GM23338 (cell line): ENCODE results near the gene GPR176. TPM values are rescaled to one million over a fixed set of nuclear protein-coding genes. Genes with fewer than 3 reads are reported as not detected.

Experiments
- ATAC-seq: fragments of 200-7000 bp; cut with Tn5 transposase; 3 replicates; pipeline ENCODE4 v1.9.1; 2020
- DNase-seq: peaks from one replicate; pipeline ENCODE4 v3.0.0-alpha.2; 2015; ENCODE audit warnings: low spot score
- H2AFZ ChIP-seq: fragments of 200-600 bp; sonication (generic); 2 replicates; pipeline ENCODE4 v1.8.0; 2016; ENCODE audit warnings: antibody characterized with exemption, mild to moderate bottlenecking, moderate library complexity
- H3F3A ChIP-seq: fragments of 200-600 bp; sonication (generic); replicated peaks from 2 replicates; pipeline ENCODE4 v1.8.0; 2017; ENCODE audit warnings: antibody characterized with exemption, mixed run types, low read depth
- H3K27ac ChIP-seq: fragments of 200-600 bp; sonication (generic); 2 replicates; pipeline ENCODE4 v1.6.1; 2016; ENCODE audit warnings: low read depth
- H3K27me3 ChIP-seq: fragments of 200-600 bp; sonication (generic); 2 replicates; pipeline ENCODE4 v1.8.0; 2016; ENCODE audit warnings: mild to moderate bottlenecking, mixed run types, moderate library complexity; ENCODE audit not compliant: insufficient read depth
- H3K36me3 ChIP-seq: fragments of 200-600 bp; sonication (generic); 2 replicates; pipeline ENCODE4 v1.8.0; 2016; ENCODE audit warnings: mild to moderate bottlenecking; ENCODE audit not compliant: insufficient read depth
- H3K4me1 ChIP-seq: fragments of 200-600 bp; sonication (generic); 2 replicates; pipeline ENCODE4 v1.8.0; 2016; ENCODE audit warnings: mild to moderate bottlenecking, moderate library complexity; ENCODE audit not compliant: insufficient read depth
- H3K4me2 ChIP-seq: fragments of 200-600 bp; sonication (generic); 2 replicates; pipeline ENCODE4 v1.7.1; 2017; ENCODE audit warnings: mixed run types
- H3K4me3 ChIP-seq: fragments of 200-600 bp; sonication (generic); 2 replicates; pipeline ENCODE4 v1.6.1; 2016; ENCODE audit warnings: mixed run types
- H3K79me2 ChIP-seq: fragments of 200-600 bp; sonication (generic); replicated peaks from 2 replicates; pipeline ENCODE4 v1.8.0; 2017; ENCODE audit warnings: mild to moderate bottlenecking; ENCODE audit not compliant: insufficient read depth
- H3K9me2 ChIP-seq: fragments of 200-600 bp; sonication (generic); 2 replicates; pipeline ENCODE4 v1.8.0; 2017; ENCODE audit not compliant: insufficient read depth
- H4K20me1 ChIP-seq: fragments of 200-600 bp; sonication (generic); replicated peaks from 2 replicates; pipeline ENCODE4 v1.8.0; 2017; ENCODE audit warnings: mild to moderate bottlenecking; ENCODE audit not compliant: insufficient read depth
- H3K27ac Mint-ChIP-seq: 2 replicates; pipeline ENCODE4 v1.8.0; 2020; ENCODE audit warnings: inconsistent platforms, mild to moderate bottlenecking, moderate library complexity, mixed read lengths
- H3K27me3 Mint-ChIP-seq: 3 replicates; pipeline ENCODE4 v1.8.0; 2022; ENCODE audit warnings: low read depth, mild to moderate bottlenecking, moderate library complexity, mixed read lengths, inconsistent platforms; ENCODE audit not compliant: insufficient read depth, poor library complexity
- H3K36me3 Mint-ChIP-seq: 3 replicates; pipeline ENCODE4 v1.8.0; 2021; ENCODE audit warnings: low read depth, mild to moderate bottlenecking, inconsistent platforms, moderate library complexity, mixed read lengths
- H3K4me1 Mint-ChIP-seq: 3 replicates; pipeline ENCODE4 v1.8.0; 2020; ENCODE audit warnings: mild to moderate bottlenecking, inconsistent platforms, mixed read lengths
- H3K4me3 Mint-ChIP-seq: 3 replicates; pipeline ENCODE4 v1.8.0; 2021; ENCODE audit warnings: moderate library complexity, mild to moderate bottlenecking, inconsistent platforms, mixed read lengths
- H3K9me3 Mint-ChIP-seq: 3 replicates; pipeline ENCODE4 v1.8.0; 2020; ENCODE audit warnings: moderate library complexity, mild to moderate bottlenecking, inconsistent platforms, mixed read lengths
- CREB1 ChIP-seq: fragments of 250-450 bp; sonication (Bioruptor Pico); IDR thresholded peaks from 2 replicates; pipeline ENCODE4 v1.5.0; 2020; ENCODE audit warnings: low read depth, mild to moderate bottlenecking, moderate library complexity
- ETS1 ChIP-seq: IDR thresholded peaks from 2 replicates; pipeline ENCODE4 v1.6.1; 2016; ENCODE audit warnings: antibody characterized with exemption
- EZH2 ChIP-seq: fragments of 200-600 bp; sonication (generic); IDR thresholded peaks from one replicate; pipeline ENCODE4 v1.8.0; 2017; ENCODE audit warnings: antibody characterized with exemption, mild to moderate bottlenecking, low read depth; ENCODE audit not compliant: unreplicated experiment
- EZH2phosphoT487 ChIP-seq: fragments of 200-600 bp; sonication (generic); IDR thresholded peaks from one replicate; pipeline ENCODE4 v1.8.1; 2018; ENCODE audit warnings: antibody characterized with exemption; ENCODE audit not compliant: unreplicated experiment
- NANOG ChIP-seq: IDR thresholded peaks from 2 replicates; pipeline ENCODE4 v1.6.1; 2016; ENCODE audit warnings: antibody characterized with exemption, borderline replicate concordance
- POLR2AphosphoS5 ChIP-seq: IDR thresholded peaks from 2 replicates; pipeline ENCODE4 v1.6.1; 2016; ENCODE audit warnings: antibody characterized with exemption, low read depth
- STAT1 ChIP-seq: IDR thresholded peaks from one replicate; pipeline ENCODE4 v1.6.1; 2016; ENCODE audit warnings: antibody characterized with exemption; ENCODE audit not compliant: unreplicated experiment
- ZNF462 ChIP-seq: fragments of 250-450 bp; sonication (Bioruptor Pico); IDR thresholded peaks from 2 replicates; pipeline ENCODE4 v1.5.0; 2020; ENCODE audit warnings: mild to moderate bottlenecking, moderate library complexity
- polyA plus RNA-seq: library from polyadenylated mRNA; unstranded; fragments of >200 nt; fragmentation: Nextera tagmentation; extraction: Ambion mirVana; gene quantifications from 2 replicates; pipeline ENCODE4 v1.2.1, GENCODE V29; 2016
- total RNA-seq: library from RNA; depleted of rRNA; stranded (reverse); fragments of >200 nt; shearing (Covaris generic); gene quantifications from 2 replicates; pipeline ENCODE4 v1.2.3, GENCODE V29; 2014
- TF ChIP-seq, protein P1 (sequence below), 2 experiments: fragments of 200-600 bp in 1 of 2; sonication (generic) in 1 of 2; conservative IDR thresholded peaks; 2 replicates each; pipeline versions ENCODE4 v1.5.1 to v1.6.1; 2016 to 2017; ENCODE audit warnings: antibody characterized with exemption in 2 of 2, low read depth in 2 of 2, mild to moderate bottlenecking in 2 of 2, moderate library complexity in 1 of 2

Gene GPR176
- total and polyA plus RNA-seq, 2 experiments from 2014 or later = 60.0 to 248 TPM

- Mint-ChIP-seq H3K4me3 (no peak overlapping the region), H3K36me3 (peaks cover 46% of the 10 kb centered on the region; the same call in 2 of the 3 replicates), H3K27ac (peak overlapping the region; percentile 99), H3K27me3 (peaks cover 12% of the 10 kb centered on the region), H3K9me3 (no peaks in the 10 kb centered on the region), H3K4me1 (peaks cover 61% of the 10 kb centered on the region)
- peaks cover 66% of the 10 kb centered on the region for H3K79me2 ChIP-seq
- no peaks in the 10 kb centered on the region; the same call in 1 of the 2 replicates for H3K9me2 ChIP-seq
- H3F3A ChIP-seq = peaks cover 12% of the 10 kb centered on the region; the same call in 1 of the 2 replicates
- H2AFZ ChIP-seq = no peak overlapping the region
- H3K27ac ChIP-seq = peak overlapping the region; percentile 97
- DNase-seq (no peak), ATAC-seq (no peak)
- H4K20me1 ChIP-seq = no peaks in the 10 kb centered on the region
- TF ChIP-seq POLR2AphosphoS5 (no peak), EZH2 (no peak), ZNF462 (CRISPR knock-in tag) (no peak), EZH2phosphoT487 (no peak), CREB1 (no peak), STAT1 (no peak), ETS1 (no peak), NANOG (no peak)
- TF ChIP-seq, protein P1, sequence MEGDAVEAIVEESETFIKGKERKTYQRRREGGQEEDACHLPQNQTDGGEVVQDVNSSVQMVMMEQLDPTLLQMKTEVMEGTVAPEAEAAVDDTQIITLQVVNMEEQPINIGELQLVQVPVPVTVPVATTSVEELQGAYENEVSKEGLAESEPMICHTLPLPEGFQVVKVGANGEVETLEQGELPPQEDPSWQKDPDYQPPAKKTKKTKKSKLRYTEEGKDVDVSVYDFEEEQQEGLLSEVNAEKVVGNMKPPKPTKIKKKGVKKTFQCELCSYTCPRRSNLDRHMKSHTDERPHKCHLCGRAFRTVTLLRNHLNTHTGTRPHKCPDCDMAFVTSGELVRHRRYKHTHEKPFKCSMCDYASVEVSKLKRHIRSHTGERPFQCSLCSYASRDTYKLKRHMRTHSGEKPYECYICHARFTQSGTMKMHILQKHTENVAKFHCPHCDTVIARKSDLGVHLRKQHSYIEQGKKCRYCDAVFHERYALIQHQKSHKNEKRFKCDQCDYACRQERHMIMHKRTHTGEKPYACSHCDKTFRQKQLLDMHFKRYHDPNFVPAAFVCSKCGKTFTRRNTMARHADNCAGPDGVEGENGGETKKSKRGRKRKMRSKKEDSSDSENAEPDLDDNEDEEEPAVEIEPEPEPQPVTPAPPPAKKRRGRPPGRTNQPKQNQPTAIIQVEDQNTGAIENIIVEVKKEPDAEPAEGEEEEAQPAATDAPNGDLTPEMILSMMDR (conservative IDR thresholded peaks at IDR 0.05; ENCODE audit: low read depth in 2 of 2) = no peak
- H3K4me3 ChIP-seq = no peak overlapping the region
- H3K36me3 ChIP-seq = no peaks in the 10 kb centered on the region
- peak overlapping the region; percentile 56 for H3K4me2 ChIP-seq
- H3K4me1 ChIP-seq = peaks cover 64% of the 10 kb centered on the region
- no peaks in the 10 kb centered on the region for H3K27me3 ChIP-seq
Measured at GRCh38 chr15:39884351-39884750, 35.7 kb downstream of the GPR176 start.
